ENCODE data around the gene NSD2.

GRCh38 chr4:1991596-1992434 lies 120.6 kb downstream of the NSD2 start:
- TF ChIP-seq CTCF (IDR thresholded peaks at IDR 0.05; ENCODE audit: low read depth, low read length) (no peak), EZH2phosphoT487 (IDR thresholded peaks at IDR 0.05; ENCODE audit: low read depth) (no peak)
